Osteoblast (primary cell): ENCODE data around the gene NUP50. TPM values are rescaled to one million over a fixed set of nuclear protein-coding genes. Genes with fewer than 3 reads are reported as not detected.

Source experiments
- DNase-seq: peaks from one replicate; pipeline ENCODE4 v3.0.0; 2011; ENCODE audit warnings: low spot score, mixed read lengths; ENCODE audit not compliant: insufficient read length; ENCODE audit errors: missing footprints
- H2AFZ ChIP-seq: 2 replicates; pipeline ENCODE4 v1.6.0; 2011; ENCODE audit warnings: mild to moderate bottlenecking, low read length
- H3K27ac ChIP-seq: 2 replicates; pipeline ENCODE4 v1.5.1; 2011; ENCODE audit warnings: mild to moderate bottlenecking, low read depth, low read length, moderate library complexity
- H3K27me3 ChIP-seq: 2 replicates; pipeline ENCODE4 v1.6.0; 2012; ENCODE audit warnings: mild to moderate bottlenecking, control low read depth, inconsistent platforms, low read length, moderate library complexity; ENCODE audit not compliant: insufficient read depth
- H3K36me3 ChIP-seq: 2 replicates; pipeline ENCODE4 v1.5.1; 2011; ENCODE audit warnings: mild to moderate bottlenecking, low read length, control low read depth, moderate library complexity; ENCODE audit not compliant: insufficient read depth
- H3K4me1 ChIP-seq: 2 replicates; pipeline ENCODE4 v1.5.1; 2011; ENCODE audit warnings: mild to moderate bottlenecking, low read length, control low read depth, moderate library complexity; ENCODE audit not compliant: insufficient read depth
- H3K4me2 ChIP-seq: 2 replicates; pipeline ENCODE4 v1.6.0; 2011; ENCODE audit warnings: mild to moderate bottlenecking, low read length; ENCODE audit not compliant: insufficient read depth
- H3K4me3 ChIP-seq: fragments of 200-600 bp; sonication (generic); 3 replicates; pipeline ENCODE4 v1.5.1; 2012; ENCODE audit warnings: mild to moderate bottlenecking, low read length, inconsistent platforms; ENCODE audit not compliant: insufficient read depth
- H3K79me2 ChIP-seq: 2 replicates; pipeline ENCODE4 v1.6.0; 2012; ENCODE audit warnings: mild to moderate bottlenecking, low read length, control low read depth, inconsistent platforms; ENCODE audit not compliant: insufficient read depth
- H3K9me3 ChIP-seq: 2 replicates; pipeline ENCODE4 v1.5.1; 2011; ENCODE audit warnings: low read depth, low read length, control low read depth
- H4K20me1 ChIP-seq: 2 replicates; pipeline ENCODE4 v1.6.0; 2012; ENCODE audit warnings: mild to moderate bottlenecking, low read length, control low read depth; ENCODE audit not compliant: insufficient read depth
- total RNA-seq: library from RNA; depleted of rRNA; stranded (reverse); fragments of >200 nt; gene quantifications from 2 replicates; pipeline ENCODE4 v1.2.3, GENCODE V29; 2012
- TF ChIP-seq, protein P1 (sequence below): IDR thresholded peaks from 2 replicates; pipeline ENCODE4 v1.5.1; 2011; ENCODE audit warnings: mild to moderate bottlenecking, low read depth, low read length, moderate library complexity; ENCODE audit errors: extremely low read depth

Gene NUP50
- total RNA-seq, 1 donor: 54.3 TPM

DNA sequence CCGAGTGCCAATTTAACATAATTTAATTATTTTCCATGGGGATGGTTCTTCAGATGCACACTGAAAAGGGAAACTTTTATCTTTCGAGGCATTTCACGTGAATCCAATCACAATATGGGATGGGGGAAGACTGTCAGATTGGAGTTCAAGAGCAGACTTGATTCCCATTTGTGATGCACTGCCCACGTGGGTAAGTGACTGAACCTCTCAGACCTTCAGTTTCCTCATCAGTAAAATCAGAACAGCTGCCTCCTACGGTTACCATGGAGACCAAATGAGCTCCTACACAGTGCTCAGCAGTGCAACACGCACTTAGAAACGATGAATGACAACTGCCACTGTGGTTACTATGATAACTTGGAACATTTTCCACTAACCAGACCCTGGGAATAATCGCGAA is 55.3 kb downstream of the NUP50 start:
- DNase-seq: peak; percentile 63
- no peaks in the 10 kb centered on the region for H3K9me3 ChIP-seq
- no peak overlapping the region for H3K4me3 ChIP-seq
- H3K79me2 ChIP-seq: peaks cover 54% of the 10 kb centered on the region
- no peaks in the 10 kb centered on the region for H3K27me3 ChIP-seq
- H3K27ac ChIP-seq: no peak overlapping the region
- TF ChIP-seq, protein P1, sequence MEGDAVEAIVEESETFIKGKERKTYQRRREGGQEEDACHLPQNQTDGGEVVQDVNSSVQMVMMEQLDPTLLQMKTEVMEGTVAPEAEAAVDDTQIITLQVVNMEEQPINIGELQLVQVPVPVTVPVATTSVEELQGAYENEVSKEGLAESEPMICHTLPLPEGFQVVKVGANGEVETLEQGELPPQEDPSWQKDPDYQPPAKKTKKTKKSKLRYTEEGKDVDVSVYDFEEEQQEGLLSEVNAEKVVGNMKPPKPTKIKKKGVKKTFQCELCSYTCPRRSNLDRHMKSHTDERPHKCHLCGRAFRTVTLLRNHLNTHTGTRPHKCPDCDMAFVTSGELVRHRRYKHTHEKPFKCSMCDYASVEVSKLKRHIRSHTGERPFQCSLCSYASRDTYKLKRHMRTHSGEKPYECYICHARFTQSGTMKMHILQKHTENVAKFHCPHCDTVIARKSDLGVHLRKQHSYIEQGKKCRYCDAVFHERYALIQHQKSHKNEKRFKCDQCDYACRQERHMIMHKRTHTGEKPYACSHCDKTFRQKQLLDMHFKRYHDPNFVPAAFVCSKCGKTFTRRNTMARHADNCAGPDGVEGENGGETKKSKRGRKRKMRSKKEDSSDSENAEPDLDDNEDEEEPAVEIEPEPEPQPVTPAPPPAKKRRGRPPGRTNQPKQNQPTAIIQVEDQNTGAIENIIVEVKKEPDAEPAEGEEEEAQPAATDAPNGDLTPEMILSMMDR: no peak
- no peaks in the 10 kb centered on the region for H3K4me1 ChIP-seq
- H2AFZ ChIP-seq: no peak overlapping the region
- no peak overlapping the region for H3K4me2 ChIP-seq
- H3K36me3 ChIP-seq: no peaks in the 10 kb centered on the region
- H4K20me1 ChIP-seq: peaks cover 31% of the 10 kb centered on the region

- H2AFZ ChIP-seq: no peak overlapping the region
- peaks cover 27% of the 10 kb centered on the region for H4K20me1 ChIP-seq
- peaks cover 64% of the 10 kb centered on the region for H3K79me2 ChIP-seq
- TF ChIP-seq, protein P1: no peak
- no peaks in the 10 kb centered on the region for H3K27me3 ChIP-seq
- H3K4me3 ChIP-seq: no peak overlapping the region
- H3K36me3 ChIP-seq: no peaks in the 10 kb centered on the region
- no peaks in the 10 kb centered on the region for H3K9me3 ChIP-seq
- no peak for DNase-seq
- no peak overlapping the region for H3K4me2 ChIP-seq
- H3K4me1 ChIP-seq: peaks cover 2% of the 10 kb centered on the region
- no peak overlapping the region for H3K27ac ChIP-seq
Measured at GRCh38 chr22:45221201-45221600, 57.5 kb downstream of the NUP50 start.

GRCh38 chr22:45223304-45224117 is 59.8 kb downstream of the NUP50 start:
- TF ChIP-seq, protein P1: no peak
- DNase-seq: peak; percentile 51
- peaks cover 9% of the 10 kb centered on the region for H3K4me1 ChIP-seq
- H3K79me2 ChIP-seq: peaks cover 50% of the 10 kb centered on the region
- H3K4me2 ChIP-seq: no peak overlapping the region
- no peaks in the 10 kb centered on the region for H3K27me3 ChIP-seq
- H3K36me3 ChIP-seq: no peaks in the 10 kb centered on the region
- no peak overlapping the region for H3K27ac ChIP-seq
- H2AFZ ChIP-seq: no peak overlapping the region
- H4K20me1 ChIP-seq: peaks cover 11% of the 10 kb centered on the region
- no peaks in the 10 kb centered on the region for H3K9me3 ChIP-seq
- no peak overlapping the region for H3K4me3 ChIP-seq

- TF ChIP-seq, protein P1: no peak
- Histone ChIP-seq H3K9me3 (no peaks in the 10 kb centered on the region), H3K4me1 (peaks cover 9% of the 10 kb centered on the region), H3K4me2 (no peak overlapping the region), H2AFZ (no peak overlapping the region), H3K36me3 (no peaks in the 10 kb centered on the region), H4K20me1 (peaks cover 5% of the 10 kb centered on the region), H3K4me3 (no peak overlapping the region), H3K79me2 (peaks cover 45% of the 10 kb centered on the region), H3K27me3 (no peaks in the 10 kb centered on the region), H3K27ac (no peak overlapping the region)
- DNase-seq: peak; percentile 41
Measured at GRCh38 chr22:45224331-45224730, 60.6 kb downstream of the NUP50 start.
